Measurements from ENCODE around the gene UNK.

DNA sequence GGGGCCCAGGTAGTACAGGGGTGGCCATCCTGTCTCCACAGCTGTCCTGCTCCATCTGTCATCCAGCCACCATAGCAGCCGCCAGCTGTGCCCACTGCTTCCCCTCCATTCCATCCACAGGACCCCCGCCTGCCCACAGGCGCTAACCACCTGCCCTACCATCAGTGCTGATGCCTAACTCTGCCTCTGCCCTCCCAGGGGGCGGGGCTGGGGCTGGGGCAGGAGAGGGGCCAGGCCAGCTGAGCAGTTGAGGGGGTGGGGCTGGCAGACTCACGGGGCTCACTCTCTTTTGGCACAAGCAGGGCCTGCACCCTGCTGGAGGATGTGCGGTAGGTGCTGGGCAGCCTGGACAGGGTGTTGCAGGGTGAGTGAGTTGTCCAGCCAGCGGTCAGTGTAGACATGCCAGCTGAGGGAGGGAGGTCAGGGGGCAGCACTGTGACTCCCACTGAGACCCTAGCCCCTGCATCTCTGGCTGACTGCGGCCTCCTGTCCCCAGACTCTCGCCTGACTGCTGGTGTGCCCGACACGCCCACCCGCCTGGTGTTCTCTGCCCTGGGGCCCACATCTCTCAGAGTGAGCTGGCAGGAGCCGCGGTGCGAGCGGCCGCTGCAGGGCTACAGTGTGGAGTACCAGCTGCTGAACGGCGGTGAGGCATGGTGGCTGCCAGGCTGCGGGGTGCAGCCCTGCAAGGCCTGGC is 29.3 kb upstream of the UNK start:
- TF ChIP-seq REST (IDR thresholded peaks at IDR 0.05) (no peak), RFX5 (IDR thresholded peaks at IDR 0.05) (no peak), SREBF2 (IDR thresholded peaks at IDR 0.05) (no peak), CTCF (IDR thresholded peaks at IDR 0.05) (no peak), EP300 (IDR thresholded peaks at IDR 0.05) (no peak), HDAC2 (IDR thresholded peaks at IDR 0.05) (no peak)
